NCI-H2227 (cell line): Measurements from ENCODE around the gene TRAF6.
"Not testable (repeated sequence)": the region's sequence is repeated elsewhere in the genome, so short reads cannot be mapped to it uniquely, and the experiment has no call there.

ENCODE experiments used
- DNase-seq: peaks from one replicate; lab custom pipeline; 2025; ENCODE audit not compliant: unreplicated experiment; lab: John Stamatoyannopoulos, UW

The TRAF6 gene

GRCh38 chr11:36509694-36510593 lies at the start of gene TRAF6:
TRAF6 (minus strand) TSS chr11:36510272; CDS start chr11:36501515, 8,757 bp downstream.
- DNase-seq = peak; percentile 91

GRCh38 chr11:36558571-36559413 lies 48.7 kb upstream of the TRAF6 start:
- no peak for DNase-seq

GRCh38 chr11:36557991-36558390 lies 47.9 kb upstream of the TRAF6 start:
- no peak for DNase-seq

- DNase-seq = not testable (repeated sequence)
Measured at GRCh38 chr11:36557390-36557789, 47.3 kb upstream of the TRAF6 start.

DNA sequence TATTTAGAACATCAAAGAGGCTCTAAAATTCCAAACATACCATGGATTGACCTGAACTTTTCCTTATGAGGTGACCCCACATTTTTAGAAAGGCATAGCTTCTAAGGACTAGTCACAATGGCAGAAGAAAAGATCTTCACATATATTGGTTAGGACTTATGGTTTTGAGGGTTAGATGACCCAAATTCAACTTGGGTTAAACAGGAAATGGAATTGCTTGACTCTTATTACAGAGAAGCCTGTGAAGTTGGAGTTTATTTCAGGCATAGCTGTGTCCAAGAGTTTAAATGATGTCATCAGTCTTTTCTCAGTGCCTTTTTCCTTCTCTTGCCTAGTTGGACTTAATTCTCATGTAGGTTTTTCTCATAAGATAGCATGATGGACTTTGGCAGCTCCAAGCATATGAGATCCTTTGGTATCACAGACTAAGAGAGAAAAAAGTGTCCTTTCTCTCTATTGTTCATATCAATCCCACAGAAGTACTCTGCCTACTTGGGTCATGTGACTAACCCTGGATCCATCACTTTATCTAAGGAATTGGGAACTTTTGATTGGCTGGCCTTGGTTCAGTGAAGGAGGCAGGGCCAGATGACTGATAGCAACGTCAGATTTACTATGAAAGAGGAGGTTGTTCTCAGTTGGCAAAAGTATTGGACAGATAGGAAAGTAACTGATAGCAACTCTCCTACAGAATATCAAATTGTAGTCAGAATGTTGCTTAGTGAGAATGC lies 40.5 kb upstream of the TRAF6 start:
- no peak for DNase-seq

DNA sequence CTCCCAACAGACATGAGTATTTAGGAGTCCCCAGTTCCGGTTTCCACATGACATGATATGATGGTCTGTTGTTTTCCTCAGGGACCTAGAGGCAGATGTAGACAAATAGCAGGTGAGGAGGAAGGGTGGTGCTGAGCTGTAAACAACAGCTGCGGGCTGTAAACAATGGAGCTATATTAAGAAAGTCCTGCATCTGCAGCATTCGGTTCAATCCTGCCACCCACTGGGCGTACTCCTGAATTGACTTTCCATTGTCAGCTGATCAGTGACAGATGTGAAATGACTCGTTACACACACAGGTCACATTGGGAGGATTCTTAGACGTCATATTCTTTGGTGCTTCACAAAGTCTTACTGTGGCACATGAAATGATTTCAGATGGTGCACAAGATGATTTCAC lies 30.9 kb upstream of the TRAF6 start:
- peak; percentile 54 for DNase-seq

GRCh38 chr11:36534276-36534840 lies 24.3 kb upstream of the TRAF6 start:
- DNase-seq = no peak

DNA sequence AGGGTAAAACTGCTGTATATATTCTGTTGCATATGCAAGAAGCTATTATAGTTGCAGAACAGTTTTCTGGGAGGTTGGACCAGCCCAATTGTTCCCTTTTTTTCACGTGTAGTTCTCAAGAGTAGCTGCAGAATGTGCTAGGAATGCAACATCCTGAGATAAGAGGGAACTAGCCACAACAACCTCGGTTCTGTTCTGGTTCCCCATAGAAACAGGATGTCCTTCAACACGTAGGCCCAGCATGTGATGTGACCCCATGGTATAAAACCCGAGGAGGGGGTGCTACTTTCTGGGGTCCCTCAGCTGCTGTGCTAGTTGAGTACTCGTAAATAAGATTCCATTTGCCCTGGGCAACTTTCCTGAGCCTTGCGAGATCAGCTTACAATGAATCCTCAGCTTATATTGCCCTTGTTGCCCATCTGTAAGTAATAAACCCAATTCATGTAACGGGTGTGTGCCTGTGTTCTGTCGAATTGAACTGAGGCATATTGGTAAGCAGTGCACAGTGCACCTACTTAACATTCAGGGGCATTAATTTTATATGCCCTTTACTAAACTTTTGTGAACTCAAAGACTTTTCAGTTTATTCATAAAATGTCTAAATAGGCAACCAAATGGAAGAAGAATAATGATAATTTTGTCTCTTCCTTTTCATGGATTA lies 23.0 kb upstream of the TRAF6 start:
- DNase-seq = no peak

DNA sequence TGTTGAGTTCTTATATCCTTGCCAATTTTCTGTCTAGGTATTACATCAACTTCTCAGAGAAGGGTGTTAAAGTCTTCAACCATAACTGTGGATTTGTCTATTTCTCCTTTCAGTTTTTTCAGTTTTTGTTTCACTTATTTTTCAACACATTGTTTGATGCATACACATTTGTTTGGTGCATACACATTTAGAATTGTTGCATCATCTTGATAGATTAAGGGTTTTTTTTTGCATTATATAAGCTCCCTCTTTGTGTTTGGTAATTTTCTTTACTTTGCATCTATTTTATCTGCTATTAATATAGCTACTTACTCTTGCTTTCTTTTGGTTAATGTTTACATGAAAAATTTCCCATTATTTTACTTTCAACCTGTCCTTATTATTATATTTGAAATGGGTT lies 20.8 kb upstream of the TRAF6 start:
- no peak for DNase-seq

GRCh38 chr11:36513965-36514364 lies 3.9 kb upstream of the TRAF6 start:
- DNase-seq = no peak

DNA sequence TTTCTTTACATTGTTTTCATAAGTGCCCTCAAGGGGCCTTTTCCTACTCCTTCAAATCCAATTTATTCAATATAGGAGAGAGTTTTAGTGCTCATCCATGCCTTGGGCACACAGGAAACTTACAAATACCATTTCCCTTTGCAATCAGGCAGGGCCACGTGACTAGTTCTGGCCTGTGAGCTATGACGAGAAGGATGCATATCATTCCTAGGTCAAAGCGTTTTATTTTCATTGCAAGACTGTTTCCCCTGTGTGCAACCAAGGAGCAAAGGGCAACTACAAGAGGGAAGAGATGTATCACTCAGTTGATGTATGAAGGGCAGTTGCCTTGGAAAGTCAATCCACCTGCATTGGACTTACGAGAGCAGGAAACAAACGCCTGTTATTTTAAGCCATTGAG lies 1.9 kb upstream of the TRAF6 start:
- no peak for DNase-seq

GRCh38 chr11:36511062-36511461 lies 990 bp upstream of the TRAF6 start:
- DNase-seq = not testable (repeated sequence)

- DNase-seq = no peak
Measured at GRCh38 chr11:36510594-36510942, 496 bp upstream of the TRAF6 start.

DNA sequence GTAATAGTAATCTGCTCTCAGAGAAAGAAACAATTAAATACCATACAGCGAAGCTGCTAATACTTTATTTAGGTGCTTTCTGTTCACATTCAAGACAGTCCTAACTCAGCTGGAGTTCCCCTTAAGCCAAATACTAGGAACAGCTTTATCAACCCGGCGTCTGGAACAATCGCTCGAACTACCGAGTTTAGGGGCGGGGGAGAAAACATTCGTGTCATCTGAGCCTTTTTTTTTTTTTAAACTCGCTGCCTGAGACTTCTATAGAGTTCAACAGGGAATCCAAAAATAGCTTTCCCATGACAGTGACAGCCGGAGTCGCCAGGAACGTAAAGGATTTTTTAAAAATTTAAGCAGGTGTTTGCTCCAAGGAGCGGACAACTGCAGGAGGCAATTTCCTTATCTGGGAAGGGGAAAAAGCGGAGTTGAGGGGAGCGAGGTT lies 852 bp downstream of the TRAF6 start:
- DNase-seq = peak; percentile 44

- DNase-seq = no peak
Measured at GRCh38 chr11:36508743-36509142, 1.3 kb downstream of the TRAF6 start.

DNA sequence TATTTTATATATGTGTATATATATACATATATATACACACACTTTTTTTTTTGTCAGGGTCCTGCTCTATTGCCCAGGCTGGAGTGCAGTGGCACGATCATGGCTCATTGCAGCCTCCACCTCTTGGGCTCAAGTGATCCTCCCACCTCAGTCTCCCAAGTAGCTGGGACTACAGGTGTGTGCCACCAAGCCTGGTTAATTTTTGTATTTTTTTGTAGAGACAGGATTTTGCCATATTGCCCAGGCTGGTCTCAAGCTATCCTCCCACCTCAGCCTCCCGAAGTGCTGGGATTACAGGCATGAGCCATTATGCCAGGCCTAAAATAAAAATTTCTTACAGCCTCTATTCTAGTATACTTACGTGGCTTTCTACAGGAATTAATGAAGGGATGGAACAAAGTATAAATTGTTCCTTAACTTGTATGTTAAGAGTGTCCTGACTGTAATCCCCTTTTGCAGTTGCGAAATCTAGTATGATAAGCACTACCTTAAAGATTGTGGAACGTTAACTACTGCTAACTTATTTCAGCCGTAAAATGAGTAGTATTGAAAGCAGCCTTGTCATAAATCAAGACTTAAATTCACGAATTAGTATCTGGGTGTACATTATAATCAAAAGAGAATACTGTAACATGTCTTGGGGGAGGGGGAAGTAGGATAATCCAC lies 2.1 kb downstream of the TRAF6 start:
- no peak for DNase-seq

GRCh38 chr11:36501236-36501635 lies 8.8 kb downstream of the TRAF6 start:
- DNase-seq = no peak

GRCh38 chr11:36500315-36500721 lies 9.8 kb downstream of the TRAF6 start:
- DNase-seq = no peak

DNA sequence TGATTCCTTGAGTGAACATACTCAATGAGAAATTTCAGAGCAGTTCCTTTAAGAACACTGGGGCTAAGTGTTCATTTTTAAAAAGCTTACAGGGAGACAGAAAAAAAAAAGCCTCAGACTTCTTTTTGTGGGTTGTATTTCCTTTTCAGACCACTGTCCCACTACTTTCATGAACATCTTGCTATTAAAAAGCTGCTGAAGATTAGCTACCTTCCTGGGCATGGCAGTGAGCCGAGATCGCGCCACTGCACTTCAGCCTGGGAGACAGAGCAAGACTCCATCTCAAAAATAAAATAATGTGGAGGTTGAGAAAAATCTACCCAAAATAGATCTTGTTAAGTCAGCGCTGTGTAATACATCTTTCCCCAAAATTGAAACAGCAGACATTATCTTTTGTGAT lies 10.8 kb downstream of the TRAF6 start:
- DNase-seq = no peak

- DNase-seq = no peak
Measured at GRCh38 chr11:36498721-36499120, 11.4 kb downstream of the TRAF6 start.
